Right atrium auricular region (tissue), 2 donors: ENCODE data around the gene SLC35B4. TPM values are rescaled to one million over a fixed set of nuclear protein-coding genes. Genes with fewer than 3 reads are reported as not detected.

Source experiments
- DNase-seq: peaks from one replicate; pipeline ENCODE4 v3.0.0-alpha.2; 2019; ENCODE audit warnings: low spot score
- H3K27ac ChIP-seq, 2 donors: fragments of 200-600 bp; sonication (generic); 1 replicate in 1 of 2; 2 replicates in 1 of 2; pipeline ENCODE4 v1.5.1; 2016 to 2019
- H3K27me3 ChIP-seq, 2 donors: fragments of 200-600 bp; sonication (generic); one replicate each; pipeline versions ENCODE4 v1.5.1 to v1.6.0; 2017 to 2019
- H3K36me3 ChIP-seq: fragments of 200-600 bp; sonication (generic); one replicate; pipeline ENCODE4 v1.5.1; 2016
- H3K4me1 ChIP-seq, 2 donors: fragments of 200-600 bp; sonication (generic); one replicate each; pipeline versions ENCODE4 v1.5.1 to v1.6.0; 2017 to 2019
- H3K4me3 ChIP-seq, 2 donors: fragments of 200-600 bp; sonication (generic); 1 replicate in 1 of 2; 2 replicates in 1 of 2; pipeline ENCODE4 v1.5.1; 2017 to 2019; ENCODE audit warnings: mild to moderate bottlenecking in 1 of 2, moderate library complexity in 1 of 2
- H3K9me3 ChIP-seq, 2 donors: fragments of 200-600 bp; sonication (generic); one replicate each; pipeline ENCODE4 v1.5.1; 2019
- total RNA-seq, 2 donors: library from RNA; depleted of rRNA; stranded (reverse); fragments of >200 nt; gene quantifications; one replicate each; pipeline ENCODE4 v1.1.0, GENCODE V29; 2016
- TF ChIP-seq, protein P1 (sequence below), 2 donors: fragments of 200-600 bp; sonication (generic); IDR thresholded peaks; one replicate each; pipeline ENCODE4 v1.5.1; 2019; ENCODE audit warnings: antibody characterized with exemption in 2 of 2

SLC35B4 gene
- total RNA-seq, 2 donors from 2014 or later: 3.4 to 4.8 TPM

GRCh38 chr7:134337980-134338379, 21.2 kb upstream of the SLC35B4 start:
- no peaks in the 10 kb centered on the region for H3K9me3 ChIP-seq
- TF ChIP-seq, protein P1, sequence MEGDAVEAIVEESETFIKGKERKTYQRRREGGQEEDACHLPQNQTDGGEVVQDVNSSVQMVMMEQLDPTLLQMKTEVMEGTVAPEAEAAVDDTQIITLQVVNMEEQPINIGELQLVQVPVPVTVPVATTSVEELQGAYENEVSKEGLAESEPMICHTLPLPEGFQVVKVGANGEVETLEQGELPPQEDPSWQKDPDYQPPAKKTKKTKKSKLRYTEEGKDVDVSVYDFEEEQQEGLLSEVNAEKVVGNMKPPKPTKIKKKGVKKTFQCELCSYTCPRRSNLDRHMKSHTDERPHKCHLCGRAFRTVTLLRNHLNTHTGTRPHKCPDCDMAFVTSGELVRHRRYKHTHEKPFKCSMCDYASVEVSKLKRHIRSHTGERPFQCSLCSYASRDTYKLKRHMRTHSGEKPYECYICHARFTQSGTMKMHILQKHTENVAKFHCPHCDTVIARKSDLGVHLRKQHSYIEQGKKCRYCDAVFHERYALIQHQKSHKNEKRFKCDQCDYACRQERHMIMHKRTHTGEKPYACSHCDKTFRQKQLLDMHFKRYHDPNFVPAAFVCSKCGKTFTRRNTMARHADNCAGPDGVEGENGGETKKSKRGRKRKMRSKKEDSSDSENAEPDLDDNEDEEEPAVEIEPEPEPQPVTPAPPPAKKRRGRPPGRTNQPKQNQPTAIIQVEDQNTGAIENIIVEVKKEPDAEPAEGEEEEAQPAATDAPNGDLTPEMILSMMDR (IDR thresholded peaks at IDR 0.05): no peak
- H3K4me3 ChIP-seq: no peak overlapping the region

DNA sequence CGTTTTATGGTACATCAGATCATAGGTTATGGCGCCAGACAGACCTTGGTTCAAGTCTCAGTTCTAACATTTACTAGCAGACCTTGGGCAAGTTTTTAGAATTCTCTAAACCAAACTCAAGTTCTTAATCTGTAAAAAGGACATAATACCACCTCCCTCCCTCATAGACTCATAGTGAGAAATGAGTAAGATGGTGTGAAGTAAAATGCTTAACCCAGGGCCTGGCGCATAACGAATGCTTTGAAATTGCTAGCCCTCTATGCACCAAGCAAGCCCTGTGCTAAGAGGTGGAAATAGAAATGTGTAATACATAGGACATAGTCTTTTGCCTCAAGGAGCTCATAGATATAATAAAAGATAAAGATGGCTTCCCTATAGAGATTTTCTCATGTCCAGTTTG, 17.7 kb upstream of the SLC35B4 start:
- Histone ChIP-seq H3K4me1 (no peaks in the 10 kb centered on the region), H3K36me3 (no peaks in the 10 kb centered on the region), H3K4me3 (no peak overlapping the region), H3K27ac (no peak overlapping the region), H3K9me3 (no peaks in the 10 kb centered on the region), H3K27me3 (no peaks in the 10 kb centered on the region)
- TF ChIP-seq, protein P1 (IDR thresholded peaks at IDR 0.05): no peak
- no peak for DNase-seq

More at GRCh38 chr7:134337980-134338379, 21.2 kb upstream of the SLC35B4 start:
- Histone ChIP-seq H3K4me1 (no peaks in the 10 kb centered on the region), H3K27ac (no peak overlapping the region), H3K27me3 (no peaks in the 10 kb centered on the region), H3K36me3 (no peaks in the 10 kb centered on the region)
- DNase-seq: no peak

DNA sequence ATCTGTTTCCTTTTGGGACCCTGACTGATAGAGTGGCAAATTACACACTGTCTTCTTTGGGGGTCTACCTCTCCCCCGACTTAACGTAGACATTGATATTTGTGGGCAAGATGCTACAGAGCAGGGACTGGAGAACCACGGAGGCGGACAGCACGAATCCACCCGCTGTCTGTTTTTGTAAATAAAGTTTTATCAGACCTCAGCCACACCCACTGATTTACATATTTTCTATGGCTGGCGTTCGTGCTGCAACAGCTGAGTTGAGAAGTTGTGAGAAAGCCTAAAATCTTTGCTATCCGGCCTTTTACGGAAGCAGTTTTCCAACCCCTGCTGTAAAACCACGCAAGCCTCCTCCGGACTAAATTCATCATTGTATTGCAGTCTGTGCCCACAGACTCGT, 17.2 kb upstream of the SLC35B4 start:
- no peaks in the 10 kb centered on the region for H3K36me3 ChIP-seq
- no peaks in the 10 kb centered on the region for H3K4me1 ChIP-seq
- no peaks in the 10 kb centered on the region for H3K27me3 ChIP-seq
- no peak overlapping the region for H3K27ac ChIP-seq
- TF ChIP-seq, protein P1 (IDR thresholded peaks at IDR 0.05): no peak
- no peak for DNase-seq
- H3K9me3 ChIP-seq: no peaks in the 10 kb centered on the region
- H3K4me3 ChIP-seq: no peak overlapping the region

- TF ChIP-seq, protein P1 (IDR thresholded peaks at IDR 0.05): no peak
- Histone ChIP-seq H3K4me3 (no peak overlapping the region), H3K27ac (no peak overlapping the region), H3K27me3 (no peaks in the 10 kb centered on the region), H3K9me3 (no peaks in the 10 kb centered on the region), H3K4me1 (no peaks in the 10 kb centered on the region), H3K36me3 (no peaks in the 10 kb centered on the region)
- no peak for DNase-seq
Measured at GRCh38 chr7:134332892-134333291, 16.2 kb upstream of the SLC35B4 start.

- no peak for DNase-seq
- Histone ChIP-seq H3K27ac (no peak overlapping the region), H3K4me1 (no peaks in the 10 kb centered on the region), H3K9me3 (no peaks in the 10 kb centered on the region), H3K36me3 (no peaks in the 10 kb centered on the region), H3K27me3 (no peaks in the 10 kb centered on the region), H3K4me3 (no peak overlapping the region)
- TF ChIP-seq, protein P1 (IDR thresholded peaks at IDR 0.05): no peak
Measured at GRCh38 chr7:134331393-134331792, 14.7 kb upstream of the SLC35B4 start.

DNA sequence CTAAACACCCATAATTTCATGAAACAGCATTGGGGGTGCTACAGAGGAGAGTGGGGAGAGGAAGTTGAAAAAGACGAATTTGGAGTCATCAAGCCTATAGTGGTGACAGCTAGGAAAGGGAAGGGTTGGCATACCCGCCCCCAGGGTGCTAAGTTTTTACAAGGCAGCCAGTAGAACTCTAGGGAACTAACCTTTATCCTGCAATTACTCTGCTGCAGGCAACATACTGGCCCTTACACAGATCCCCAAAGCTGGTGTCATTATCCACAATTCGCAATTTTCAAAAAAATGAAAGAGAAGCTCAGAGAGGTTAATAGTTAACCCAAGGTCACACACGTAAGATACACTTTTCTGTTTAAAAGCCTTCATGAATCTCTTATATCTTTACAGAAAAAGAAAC, 14.2 kb upstream of the SLC35B4 start:
- no peak overlapping the region for H3K27ac ChIP-seq
- no peaks in the 10 kb centered on the region for H3K27me3 ChIP-seq
- H3K4me3 ChIP-seq: no peak overlapping the region
- no peaks in the 10 kb centered on the region for H3K9me3 ChIP-seq
- no peaks in the 10 kb centered on the region for H3K4me1 ChIP-seq
- no peak for DNase-seq
- H3K36me3 ChIP-seq: no peaks in the 10 kb centered on the region
- TF ChIP-seq, protein P1 (IDR thresholded peaks at IDR 0.05): no peak
